ENCODE results near the gene STRN. TPM values are rescaled to one million over a fixed set of nuclear protein-coding genes. Genes with fewer than 3 reads are reported as not detected.

Gene STRN
- total RNA-seq, 1 experiment from 2014 or later = 37.6 TPM

DNA sequence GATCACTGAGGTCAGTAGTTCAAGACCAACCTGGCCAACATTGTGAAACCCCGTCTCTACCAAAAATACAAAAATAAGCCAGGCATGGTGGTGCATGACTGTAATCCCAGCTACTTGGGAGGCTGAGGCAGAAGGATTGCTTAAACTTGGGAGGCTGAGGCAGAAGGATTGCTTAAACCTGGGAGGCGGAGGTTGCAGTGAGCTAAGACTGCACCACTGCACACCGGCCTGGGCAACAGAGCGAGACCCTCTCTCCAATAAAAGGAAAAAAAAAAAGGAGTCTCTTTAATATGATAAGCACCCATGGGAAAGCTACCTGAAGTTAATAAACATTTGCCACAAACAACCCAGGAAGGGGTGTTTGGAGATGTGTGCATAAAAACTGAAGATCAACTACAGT is 2.6 kb downstream of the STRN start:
- Histone ChIP-seq H4K20me1 (ENCODE audit: insufficient read depth) (no peaks in the 10 kb centered on the region), H3K4me1 (replicated peaks; ENCODE audit: insufficient read depth) (peaks cover 51% of the 10 kb centered on the region), H3K36me3 (ENCODE audit: low read depth) (0 out of 2 replicates have a peak, but pooled peaks cover 4% of the 10 kb centered on the region), H3K4me3 (peak overlapping the region; percentile 25; the same call in 1 of the 2 replicates), H3K79me2 (ENCODE audit: low read depth) (peaks cover 66% of the 10 kb centered on the region), H3F3A (ENCODE audit: insufficient read depth, low read depth) (peaks cover 11% of the 10 kb centered on the region), H3K4me2 (peak overlapping the region; percentile 56), H3K27ac (peak overlapping the region; percentile 61), H3K9me2 (ENCODE audit: insufficient read depth) (no peaks in the 10 kb centered on the region), H2AFZ (no peak overlapping the region), H3K27me3 (ENCODE audit: insufficient read depth, low read depth) (no peaks in the 10 kb centered on the region), H3K9me3 (ENCODE audit: insufficient read depth, low read depth) (no peaks in the 10 kb centered on the region)
- DNase-seq = no peak
- TF ChIP-seq, protein P1, sequence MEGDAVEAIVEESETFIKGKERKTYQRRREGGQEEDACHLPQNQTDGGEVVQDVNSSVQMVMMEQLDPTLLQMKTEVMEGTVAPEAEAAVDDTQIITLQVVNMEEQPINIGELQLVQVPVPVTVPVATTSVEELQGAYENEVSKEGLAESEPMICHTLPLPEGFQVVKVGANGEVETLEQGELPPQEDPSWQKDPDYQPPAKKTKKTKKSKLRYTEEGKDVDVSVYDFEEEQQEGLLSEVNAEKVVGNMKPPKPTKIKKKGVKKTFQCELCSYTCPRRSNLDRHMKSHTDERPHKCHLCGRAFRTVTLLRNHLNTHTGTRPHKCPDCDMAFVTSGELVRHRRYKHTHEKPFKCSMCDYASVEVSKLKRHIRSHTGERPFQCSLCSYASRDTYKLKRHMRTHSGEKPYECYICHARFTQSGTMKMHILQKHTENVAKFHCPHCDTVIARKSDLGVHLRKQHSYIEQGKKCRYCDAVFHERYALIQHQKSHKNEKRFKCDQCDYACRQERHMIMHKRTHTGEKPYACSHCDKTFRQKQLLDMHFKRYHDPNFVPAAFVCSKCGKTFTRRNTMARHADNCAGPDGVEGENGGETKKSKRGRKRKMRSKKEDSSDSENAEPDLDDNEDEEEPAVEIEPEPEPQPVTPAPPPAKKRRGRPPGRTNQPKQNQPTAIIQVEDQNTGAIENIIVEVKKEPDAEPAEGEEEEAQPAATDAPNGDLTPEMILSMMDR (conservative IDR thresholded peaks at IDR 0.05) = no peak
- no peak for TF ChIP-seq EZH2 (IDR thresholded peaks at IDR 0.05; ENCODE audit: low read depth)
- intact Hi-C loops (cut with micrococcal nuclease; ENCODE audit: unreplicated experiment) = loop anchor here (1.0 kb wide), 1 partner anchor 10 kb away; no protein-coding TSS in a partner anchor
- BruUV-seq (replicated peaks) = no TSS peak
- ChIA-PET CTCF (interaction anchor here (0.7 kb wide), 1 partner anchor 32 kb away, joined by 5 read pairs; no protein-coding TSS in a partner anchor), POLR2A (ENCODE audit: unreplicated experiment) (no interaction called here)

DNA sequence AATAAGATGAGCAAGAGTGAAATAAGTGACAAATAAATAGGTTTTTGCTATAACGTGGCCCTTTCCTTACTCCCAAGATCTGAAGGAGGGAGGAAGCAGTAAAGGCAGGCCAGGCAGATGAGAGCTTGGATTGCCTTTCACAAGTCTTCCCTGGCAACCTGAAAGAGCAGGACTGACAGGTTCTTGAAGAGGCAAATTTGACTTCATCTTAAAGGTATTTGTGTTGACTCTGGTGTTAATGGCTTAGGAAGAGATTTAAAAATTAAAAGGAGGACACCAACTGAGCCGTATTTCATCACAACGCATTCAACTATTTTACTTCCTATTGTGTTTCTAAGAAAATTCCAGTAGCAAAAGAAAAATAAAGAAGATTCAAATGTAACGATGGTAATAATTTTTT is 3.2 kb downstream of the STRN start:
- Histone ChIP-seq H3K79me2 (ENCODE audit: low read depth) (peaks cover 72% of the 10 kb centered on the region), H3K9me3 (ENCODE audit: insufficient read depth, low read depth) (no peaks in the 10 kb centered on the region), H4K20me1 (ENCODE audit: insufficient read depth) (no peaks in the 10 kb centered on the region), H3K4me3 (peak overlapping the region; percentile 25; the same call in 1 of the 2 replicates), H3K4me2 (peak overlapping the region; percentile 56), H3F3A (ENCODE audit: insufficient read depth, low read depth) (peaks cover 11% of the 10 kb centered on the region), H3K27me3 (ENCODE audit: insufficient read depth, low read depth) (no peaks in the 10 kb centered on the region), H3K36me3 (ENCODE audit: low read depth) (0 out of 2 replicates have a peak, but pooled peaks cover 4% of the 10 kb centered on the region), H3K4me1 (replicated peaks; ENCODE audit: insufficient read depth) (peaks cover 51% of the 10 kb centered on the region), H2AFZ (no peak overlapping the region), H3K9me2 (ENCODE audit: insufficient read depth) (no peaks in the 10 kb centered on the region), H3K27ac (peak overlapping the region; percentile 61)
- intact Hi-C loops (cut with micrococcal nuclease; ENCODE audit: unreplicated experiment) = loop anchor here (1.0 kb wide), 1 partner anchor 10 kb away; no protein-coding TSS in a partner anchor
- POLR2A ChIA-PET (ENCODE audit: unreplicated experiment) = no interaction called here
- CTCF ChIA-PET = no interaction called here
- TF ChIP-seq EZH2 (IDR thresholded peaks at IDR 0.05; ENCODE audit: low read depth) = no peak
- TF ChIP-seq, protein P1 (conservative IDR thresholded peaks at IDR 0.05) = no peak
- BruUV-seq (replicated peaks) = no TSS peak
- peak; percentile 53 to 97 for DNase-seq

DNA sequence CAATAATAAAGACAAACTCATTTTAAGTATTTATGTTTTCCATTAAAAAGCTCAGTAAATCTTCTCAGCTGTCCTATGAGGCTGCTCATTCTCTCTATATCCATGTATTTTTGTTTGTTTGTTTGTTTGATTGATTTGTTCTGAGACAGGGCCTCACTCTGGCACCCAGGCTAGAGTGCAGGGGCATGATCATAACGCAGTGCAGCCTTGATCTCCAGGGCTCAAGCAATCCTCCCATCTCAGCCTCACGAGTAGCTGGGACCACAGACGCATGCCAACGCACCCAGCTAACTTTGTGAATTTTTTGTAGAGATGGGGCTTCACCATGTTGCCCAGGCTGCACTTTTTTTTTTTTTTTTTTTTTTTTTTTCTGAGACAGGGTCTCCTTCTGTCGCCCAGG is 5.6 kb downstream of the STRN start:
- H3K27me3 ChIP-seq (ENCODE audit: insufficient read depth, low read depth) = no peaks in the 10 kb centered on the region
- H3K9me3 ChIP-seq (ENCODE audit: insufficient read depth, low read depth) = no peaks in the 10 kb centered on the region
- BruUV-seq (replicated peaks) = no TSS peak
- no peaks in the 10 kb centered on the region for H4K20me1 ChIP-seq (ENCODE audit: insufficient read depth)
- peaks cover 4% of the 10 kb centered on the region; the same call in 1 of the 2 replicates for H3K9me2 ChIP-seq (ENCODE audit: insufficient read depth)
- no peak overlapping the region for H2AFZ ChIP-seq
- peaks cover 90% of the 10 kb centered on the region for H3K79me2 ChIP-seq (ENCODE audit: low read depth)
- H3K4me3 ChIP-seq = no peak overlapping the region
- H3K4me1 ChIP-seq (replicated peaks; ENCODE audit: insufficient read depth) = peaks cover 41% of the 10 kb centered on the region
- POLR2A ChIA-PET (ENCODE audit: unreplicated experiment) = no interaction called here
- H3F3A ChIP-seq (ENCODE audit: insufficient read depth, low read depth) = peaks cover 11% of the 10 kb centered on the region
- H3K27ac ChIP-seq = no peak overlapping the region
- 0 out of 2 replicates have a peak, but pooled peaks cover 4% of the 10 kb centered on the region for H3K36me3 ChIP-seq (ENCODE audit: low read depth)
- H3K4me2 ChIP-seq = no peak overlapping the region
- intact Hi-C loops (cut with micrococcal nuclease; ENCODE audit: unreplicated experiment) = no loop called here
- no peak for DNase-seq
- TF ChIP-seq, protein P1 (conservative IDR thresholded peaks at IDR 0.05) = no peak
- TF ChIP-seq EZH2 (IDR thresholded peaks at IDR 0.05; ENCODE audit: low read depth) = no peak
- CTCF ChIA-PET = no interaction called here
